ENCODE measurements around the gene PLA2G4F. TPM values are rescaled to one million over a fixed set of nuclear protein-coding genes. Genes with fewer than 3 reads are reported as not detected.

The PLA2G4F gene, protein sequence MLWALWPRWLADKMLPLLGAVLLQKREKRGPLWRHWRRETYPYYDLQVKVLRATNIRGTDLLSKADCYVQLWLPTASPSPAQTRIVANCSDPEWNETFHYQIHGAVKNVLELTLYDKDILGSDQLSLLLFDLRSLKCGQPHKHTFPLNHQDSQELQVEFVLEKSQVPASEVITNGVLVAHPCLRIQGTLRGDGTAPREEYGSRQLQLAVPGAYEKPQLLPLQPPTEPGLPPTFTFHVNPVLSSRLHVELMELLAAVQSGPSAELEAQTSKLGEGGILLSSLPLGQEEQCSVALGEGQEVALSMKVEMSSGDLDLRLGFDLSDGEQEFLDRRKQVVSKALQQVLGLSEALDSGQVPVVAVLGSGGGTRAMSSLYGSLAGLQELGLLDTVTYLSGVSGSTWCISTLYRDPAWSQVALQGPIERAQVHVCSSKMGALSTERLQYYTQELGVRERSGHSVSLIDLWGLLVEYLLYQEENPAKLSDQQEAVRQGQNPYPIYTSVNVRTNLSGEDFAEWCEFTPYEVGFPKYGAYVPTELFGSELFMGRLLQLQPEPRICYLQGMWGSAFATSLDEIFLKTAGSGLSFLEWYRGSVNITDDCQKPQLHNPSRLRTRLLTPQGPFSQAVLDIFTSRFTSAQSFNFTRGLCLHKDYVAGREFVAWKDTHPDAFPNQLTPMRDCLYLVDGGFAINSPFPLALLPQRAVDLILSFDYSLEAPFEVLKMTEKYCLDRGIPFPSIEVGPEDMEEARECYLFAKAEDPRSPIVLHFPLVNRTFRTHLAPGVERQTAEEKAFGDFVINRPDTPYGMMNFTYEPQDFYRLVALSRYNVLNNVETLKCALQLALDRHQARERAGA
- not detected in 2 replicates for total RNA-seq (2014; rRNA removed; shearing (Covaris generic); ENCODE audit: low replicate concordance)

DNA sequence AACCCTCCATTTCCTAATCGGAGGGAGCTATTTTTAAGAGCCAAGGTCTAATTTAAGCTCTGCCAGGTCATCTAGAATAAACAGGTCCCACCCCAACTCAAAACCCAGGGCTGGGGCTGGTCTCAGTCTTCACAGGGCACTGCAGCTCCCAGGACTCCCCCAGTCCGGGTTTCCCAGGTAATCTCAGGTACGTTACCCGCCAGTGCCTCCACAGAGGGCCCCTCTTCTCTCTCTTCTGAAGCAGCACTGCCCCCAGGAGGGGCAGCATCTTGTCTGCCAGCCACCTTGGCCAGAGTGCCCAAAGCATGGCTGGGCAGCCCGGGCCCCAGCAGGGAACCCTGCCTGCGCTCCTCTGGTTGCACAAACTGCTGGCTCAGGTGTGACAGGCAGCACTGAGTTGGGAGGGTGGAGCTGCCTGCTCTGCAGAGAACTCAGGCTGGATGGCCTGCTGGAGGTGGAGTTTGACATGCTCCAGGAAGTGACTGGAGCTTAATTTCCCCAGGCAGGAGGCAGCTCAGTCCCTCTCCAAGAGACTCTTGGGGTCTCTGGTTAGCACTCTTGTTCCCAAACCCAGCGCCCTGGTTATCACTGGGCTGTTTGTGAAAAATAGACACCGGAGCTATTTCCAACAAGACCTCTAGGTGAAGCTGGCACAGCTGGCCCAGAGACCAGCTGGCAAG is at the start of gene PLA2G4F:
TSS of gene PLA2G4F (minus strand) at position 394 of the 680 bp plus-strand sequence. CDS start at position 307, 87 bp downstream.
- Histone ChIP-seq H3K27me3 (no peaks in the 10 kb centered on the region), H3K36me3 (no peaks in the 10 kb centered on the region; the same call in none of the 2 replicates), H3K9me3 (no peaks in the 10 kb centered on the region), H3K4me3 (no peak within 1 kb of the TSS)
- no peak for DNase-seq

DNA sequence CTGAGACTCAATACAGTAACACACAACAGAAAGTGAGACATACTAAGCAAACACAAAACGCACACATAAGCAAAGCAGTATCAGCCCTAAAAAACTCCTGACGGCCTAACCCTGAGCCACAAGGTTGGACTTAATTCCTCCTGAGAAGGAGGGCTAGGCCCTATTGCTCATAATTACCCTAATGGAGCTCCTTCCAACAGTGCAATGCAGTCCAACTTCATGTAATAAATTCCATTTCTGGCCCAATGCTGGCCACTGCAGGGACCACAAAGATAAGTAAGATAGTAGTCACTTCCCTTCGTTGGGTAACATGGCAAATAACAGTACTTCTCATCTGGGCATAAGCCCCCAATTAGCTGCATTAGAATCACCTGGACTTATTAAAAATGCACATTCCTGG is 47.5 kb upstream of the PLA2G4F start:
- no peak for DNase-seq
- Histone ChIP-seq H3K9me3 (no peaks in the 10 kb centered on the region), H3K4me3 (no peak overlapping the region), H3K36me3 (peaks cover 19% of the 10 kb centered on the region), H3K27me3 (no peaks in the 10 kb centered on the region)

DNA sequence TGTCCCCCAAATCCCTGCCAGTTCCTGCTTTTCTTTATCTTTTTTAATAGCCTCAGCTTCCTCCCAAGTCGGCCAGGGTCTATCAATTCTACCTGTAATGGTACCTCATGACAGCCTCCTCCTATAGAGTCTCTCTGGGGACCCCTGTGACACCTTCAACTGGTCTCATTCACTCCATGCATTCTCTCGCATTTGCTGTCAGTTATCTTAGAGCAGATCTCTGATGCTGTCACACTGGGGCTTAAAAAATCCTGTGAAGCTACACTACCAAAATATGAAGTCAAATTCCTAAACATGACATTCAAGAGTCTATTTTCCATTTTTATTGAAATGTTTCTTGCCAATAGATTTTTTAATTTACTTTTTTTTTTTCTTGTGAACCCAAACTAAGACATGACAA is 46.2 kb upstream of the PLA2G4F start:
- H3K9me3 ChIP-seq, result no peaks in the 10 kb centered on the region
- H3K36me3 ChIP-seq, result peaks cover 12% of the 10 kb centered on the region
- H3K27me3 ChIP-seq, result no peaks in the 10 kb centered on the region
- H3K4me3 ChIP-seq, result no peak overlapping the region
- no peak for DNase-seq

DNA sequence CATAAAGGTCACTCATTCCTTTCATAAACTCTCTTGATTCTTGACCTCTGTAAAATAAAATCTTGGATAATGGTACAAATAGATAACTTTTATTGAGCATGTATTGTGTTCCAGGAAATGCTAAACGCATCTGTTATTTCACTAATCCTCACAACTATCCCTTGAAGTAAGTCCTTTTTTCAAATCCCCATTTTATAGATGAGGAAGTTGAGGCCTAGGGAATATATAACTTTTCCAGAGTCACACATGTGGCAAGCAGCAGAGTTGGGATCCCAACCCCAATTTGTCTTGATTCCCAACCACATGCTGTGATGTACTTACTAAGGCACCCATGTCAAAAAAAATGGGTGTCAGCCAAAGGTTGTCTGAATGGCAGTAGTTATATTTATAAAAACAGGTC is 45.4 kb upstream of the PLA2G4F start:
- no peak for DNase-seq
- no peaks in the 10 kb centered on the region for H3K27me3 ChIP-seq
- H3K9me3 ChIP-seq, result no peaks in the 10 kb centered on the region
- no peak overlapping the region for H3K4me3 ChIP-seq
- H3K36me3 ChIP-seq, result peaks cover 16% of the 10 kb centered on the region

DNA sequence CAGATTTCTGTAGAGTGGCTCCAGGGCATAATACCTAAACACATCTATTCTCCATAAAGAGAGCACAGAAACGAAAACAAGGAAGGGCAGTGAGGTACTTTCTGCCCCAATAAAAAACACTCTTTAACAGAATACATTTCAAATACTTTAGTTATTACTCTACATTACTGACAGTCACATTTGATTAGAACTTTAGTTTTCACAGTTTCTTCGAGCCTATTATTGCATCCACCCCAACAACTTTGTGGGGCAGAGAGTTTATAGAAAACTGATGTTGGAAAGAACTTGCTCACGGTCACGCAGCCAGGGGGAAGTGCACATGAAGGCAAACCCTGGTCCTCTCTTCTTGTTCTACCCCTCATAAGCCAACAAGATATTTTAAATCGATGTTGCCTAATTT is 42.7 kb upstream of the PLA2G4F start:
- H3K27me3 ChIP-seq, result no peaks in the 10 kb centered on the region
- H3K9me3 ChIP-seq, result no peaks in the 10 kb centered on the region
- peaks cover 14% of the 10 kb centered on the region for H3K36me3 ChIP-seq
- no peak for DNase-seq
- no peak overlapping the region for H3K4me3 ChIP-seq

DNA sequence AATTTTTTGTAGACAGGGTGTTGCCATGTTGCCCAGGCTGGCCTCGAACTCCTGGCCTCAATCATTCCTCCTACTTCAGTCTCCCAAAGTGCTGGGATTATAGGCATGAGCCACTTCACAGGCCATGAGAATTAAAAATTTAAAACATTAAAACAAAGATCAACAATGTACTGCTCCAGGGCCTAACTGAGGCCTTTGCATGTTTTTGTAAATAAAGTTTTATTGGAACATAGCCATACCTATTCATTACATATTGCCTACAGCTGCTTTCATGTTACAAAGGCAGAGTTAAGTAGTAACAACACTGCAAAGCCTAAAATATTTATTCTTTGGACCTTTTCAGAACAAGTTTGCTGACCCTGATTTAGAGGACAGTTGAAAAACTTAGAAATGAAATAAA is 42.1 kb upstream of the PLA2G4F start:
- DNase-seq, result no peak
- Histone ChIP-seq H3K36me3 (peaks cover 14% of the 10 kb centered on the region), H3K27me3 (no peaks in the 10 kb centered on the region), H3K9me3 (no peaks in the 10 kb centered on the region), H3K4me3 (no peak overlapping the region)

DNA sequence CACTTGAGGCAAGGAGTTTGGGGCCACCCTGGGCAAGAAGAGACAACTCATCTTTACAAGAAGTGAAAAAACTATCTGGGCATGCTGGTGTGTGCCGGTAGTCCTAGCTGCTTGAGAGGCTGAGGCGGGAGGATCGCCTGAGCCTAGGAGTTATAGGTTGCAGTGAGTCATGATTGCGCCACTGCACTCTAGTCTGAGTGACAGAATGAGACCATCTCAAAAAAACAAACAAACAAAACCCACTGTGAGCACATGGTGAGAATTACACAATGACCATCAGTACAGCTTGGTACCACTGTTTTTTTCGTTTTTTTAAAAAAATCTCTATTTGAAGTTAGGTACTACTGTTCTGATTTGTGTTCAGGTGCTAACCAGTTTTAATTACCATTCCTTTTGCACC is 38.1 kb upstream of the PLA2G4F start:
- H3K27me3 ChIP-seq, result no peaks in the 10 kb centered on the region
- no peaks in the 10 kb centered on the region for H3K9me3 ChIP-seq
- peaks cover 20% of the 10 kb centered on the region for H3K36me3 ChIP-seq
- peak; percentile 58 for DNase-seq
- H3K4me3 ChIP-seq, result no peak overlapping the region

DNA sequence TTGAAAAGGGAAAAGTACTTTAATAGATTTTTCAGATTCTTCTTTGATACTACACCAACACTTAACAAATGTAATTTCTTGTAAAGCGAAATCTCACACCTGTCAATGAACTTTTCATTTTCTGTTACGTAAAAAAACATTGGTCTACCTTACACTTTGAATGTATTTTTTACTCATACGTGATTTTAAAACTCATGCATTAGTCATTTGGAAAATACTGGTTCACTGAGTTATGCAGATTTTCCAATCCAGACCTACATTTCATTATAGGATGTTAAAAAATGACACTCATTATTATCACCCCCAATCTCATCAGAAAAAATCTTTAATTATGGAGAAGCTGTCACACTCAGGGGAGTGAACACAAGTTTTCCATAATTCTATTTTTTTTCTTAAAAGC is 36.9 kb upstream of the PLA2G4F start:
- Histone ChIP-seq H3K9me3 (no peaks in the 10 kb centered on the region), H3K4me3 (no peak overlapping the region), H3K27me3 (no peaks in the 10 kb centered on the region), H3K36me3 (peaks cover 18% of the 10 kb centered on the region)
- no peak for DNase-seq

DNA sequence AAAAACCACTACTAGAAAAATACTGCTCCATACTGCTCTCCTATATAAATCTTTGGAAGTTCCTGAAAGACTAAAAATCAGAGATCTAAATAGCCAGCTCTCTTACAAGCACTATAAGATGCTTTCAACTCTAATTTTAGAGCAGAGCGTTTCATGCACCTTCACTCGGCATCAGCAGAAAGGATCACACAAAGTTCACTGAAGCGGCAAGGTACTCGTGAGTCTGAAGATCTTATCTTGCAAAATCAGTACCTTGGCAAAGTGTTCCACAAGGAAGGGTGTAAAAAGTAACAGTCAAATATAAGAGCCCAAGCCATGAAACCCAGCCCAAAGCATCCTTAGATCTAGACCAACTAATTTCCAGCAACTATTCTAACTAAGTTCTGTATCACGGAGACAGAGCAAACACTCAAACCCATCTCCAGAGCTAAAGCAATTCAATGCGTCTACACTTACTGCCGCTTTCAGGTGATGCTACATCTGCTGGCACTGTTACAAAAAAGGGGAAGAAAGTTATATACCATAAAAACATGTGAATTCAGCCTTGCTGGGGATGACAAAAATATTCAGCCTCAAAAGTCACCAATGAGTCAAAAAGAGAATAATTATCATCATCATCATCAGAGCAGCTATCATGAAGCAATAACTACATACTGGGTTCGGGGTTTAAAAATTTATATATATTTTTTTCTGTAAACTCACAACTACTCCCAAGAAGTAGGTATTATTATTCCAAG is 35.3 kb upstream of the PLA2G4F start:
- Histone ChIP-seq H3K27me3 (no peaks in the 10 kb centered on the region), H3K9me3 (no peaks in the 10 kb centered on the region), H3K36me3 (peaks cover 19% of the 10 kb centered on the region), H3K4me3 (no peak overlapping the region)
- DNase-seq, result no peak

DNA sequence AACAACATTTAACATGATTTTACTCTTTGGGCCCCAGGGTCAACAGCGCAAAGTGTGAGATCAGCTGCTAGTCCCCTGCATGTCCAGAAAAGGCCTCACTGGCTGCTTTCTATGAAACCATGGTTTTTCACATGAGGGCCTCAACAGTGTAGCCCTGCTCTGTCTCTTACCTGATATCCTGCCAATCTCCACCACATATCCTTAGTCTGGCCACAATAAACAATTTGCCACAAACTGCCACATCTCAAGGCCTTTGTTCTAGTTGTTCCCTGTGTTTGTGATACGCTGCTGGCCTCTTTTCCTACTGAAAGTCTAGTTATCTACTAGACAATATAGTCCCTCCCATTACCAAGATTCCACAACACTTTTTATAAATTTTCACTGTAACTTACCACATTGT is 33.9 kb upstream of the PLA2G4F start:
- no peak for DNase-seq
- no peaks in the 10 kb centered on the region for H3K9me3 ChIP-seq
- no peak overlapping the region for H3K4me3 ChIP-seq
- no peaks in the 10 kb centered on the region for H3K27me3 ChIP-seq
- H3K36me3 ChIP-seq, result peaks cover 19% of the 10 kb centered on the region

DNA sequence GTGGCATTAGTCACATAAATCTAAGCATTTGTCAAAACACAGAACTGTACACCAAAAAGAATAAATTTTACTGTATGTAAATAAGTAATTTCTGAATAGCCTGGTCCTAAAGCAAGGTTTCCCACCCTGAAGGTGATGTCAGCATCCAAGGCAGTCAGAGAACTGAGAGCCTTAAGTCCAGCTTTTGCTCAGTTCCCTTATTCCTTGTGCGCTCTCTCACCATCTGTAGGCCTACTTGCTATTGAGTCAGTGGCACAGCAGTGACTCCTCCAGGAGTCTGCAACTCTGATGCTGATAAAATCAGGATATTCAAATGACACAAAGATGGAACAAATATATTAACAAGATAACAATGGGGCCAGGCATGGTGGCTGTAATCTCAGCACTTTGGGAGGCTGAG is 29.4 kb upstream of the PLA2G4F start:
- Histone ChIP-seq H3K9me3 (no peaks in the 10 kb centered on the region), H3K27me3 (no peaks in the 10 kb centered on the region), H3K4me3 (no peak overlapping the region), H3K36me3 (peaks cover 35% of the 10 kb centered on the region)
- no peak for DNase-seq

DNA sequence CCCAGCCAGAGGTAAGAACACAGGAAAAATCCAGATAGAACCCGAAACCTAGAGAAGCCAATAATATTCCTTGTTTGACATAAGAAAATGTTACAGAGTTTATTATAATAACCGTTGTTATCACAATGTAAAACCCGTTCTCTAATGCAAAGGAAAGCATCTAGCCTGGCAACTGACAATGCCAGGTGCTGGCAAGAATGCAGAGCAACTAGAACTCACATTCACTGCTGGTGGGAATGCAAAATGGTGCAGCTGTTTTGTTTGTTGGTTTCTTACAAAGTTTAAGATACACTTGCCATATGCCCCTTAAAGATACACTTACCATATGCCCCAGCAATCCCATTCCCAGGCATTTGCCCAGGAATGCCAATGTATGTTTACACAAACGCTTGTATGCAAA is 28.3 kb upstream of the PLA2G4F start:
- Histone ChIP-seq H3K36me3 (peaks cover 40% of the 10 kb centered on the region), H3K27me3 (no peaks in the 10 kb centered on the region), H3K9me3 (no peaks in the 10 kb centered on the region), H3K4me3 (no peak overlapping the region)
- DNase-seq, result no peak

DNA sequence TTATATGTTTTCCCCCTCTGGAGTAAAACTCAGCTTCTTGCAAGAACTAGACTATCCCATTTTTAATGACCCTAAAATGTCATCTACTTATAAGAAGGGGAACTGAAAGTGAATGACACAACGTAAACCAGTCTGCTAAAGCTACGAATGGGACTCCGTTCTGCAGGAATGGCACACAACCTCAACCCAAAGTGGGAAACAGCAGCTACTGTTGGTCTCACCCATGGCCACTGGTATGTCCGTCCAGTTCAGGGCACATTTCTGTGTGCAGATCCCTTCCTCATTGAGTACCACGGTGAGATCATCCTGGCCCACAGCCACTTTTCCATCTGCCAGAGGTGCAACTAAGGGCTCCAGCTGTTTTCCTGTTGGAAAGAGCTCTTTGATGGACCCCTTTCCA is 27.9 kb upstream of the PLA2G4F start:
- peak; percentile 38 for DNase-seq
- H3K36me3 ChIP-seq, result peaks cover 41% of the 10 kb centered on the region
- no peaks in the 10 kb centered on the region for H3K9me3 ChIP-seq
- no peaks in the 10 kb centered on the region for H3K27me3 ChIP-seq
- H3K4me3 ChIP-seq, result no peak overlapping the region

DNA sequence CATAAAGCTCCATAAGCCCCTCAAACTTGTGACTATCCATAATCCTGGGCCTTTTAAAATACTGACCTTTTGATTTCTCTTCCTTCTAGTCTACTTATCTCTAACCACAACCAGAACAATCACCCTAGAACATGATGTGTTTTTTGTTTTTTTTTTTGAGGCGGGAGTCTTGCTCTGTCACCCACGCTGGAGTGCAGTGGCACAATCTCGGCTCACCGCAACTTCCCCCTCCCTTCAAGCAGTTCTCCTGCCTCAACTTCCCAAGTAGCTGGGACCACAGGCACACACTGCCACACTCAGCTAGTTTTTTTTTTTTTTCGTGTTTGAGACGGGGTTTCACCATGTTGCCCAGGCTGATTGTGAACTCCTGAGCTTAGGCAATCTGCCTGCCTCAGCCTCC is 26.5 kb upstream of the PLA2G4F start:
- H3K27me3 ChIP-seq, result no peaks in the 10 kb centered on the region
- no peaks in the 10 kb centered on the region for H3K9me3 ChIP-seq
- no peak for DNase-seq
- peaks cover 41% of the 10 kb centered on the region for H3K36me3 ChIP-seq
- H3K4me3 ChIP-seq, result no peak overlapping the region

DNA sequence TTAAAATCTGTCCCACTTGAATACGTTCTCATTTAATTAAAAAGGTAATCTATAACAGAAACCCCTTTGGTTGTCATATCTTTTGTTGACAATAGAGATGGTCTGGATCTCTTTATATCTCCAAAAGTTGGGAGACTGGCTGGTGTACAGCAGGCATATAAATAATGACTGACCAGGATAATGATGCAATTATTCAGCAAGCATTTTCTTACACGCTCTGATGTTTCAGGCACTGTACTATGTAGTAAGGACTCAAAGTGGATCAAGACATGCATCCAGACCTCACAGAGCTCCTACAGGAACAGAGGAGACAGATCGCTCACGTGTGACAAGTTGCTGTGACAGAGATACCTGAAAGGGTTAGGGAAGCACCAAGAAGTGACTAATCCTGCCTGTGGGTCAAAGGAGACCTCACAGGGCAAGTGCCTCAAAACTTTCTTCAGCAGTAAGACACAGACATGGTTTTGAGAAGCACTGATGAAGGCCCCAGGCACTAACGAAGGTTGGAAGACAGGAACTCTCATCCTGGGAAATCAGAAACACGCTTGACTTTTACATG is 26.0 kb upstream of the PLA2G4F start:
- Histone ChIP-seq H3K9me3 (no peaks in the 10 kb centered on the region), H3K4me3 (no peak overlapping the region), H3K27me3 (no peaks in the 10 kb centered on the region), H3K36me3 (peaks cover 39% of the 10 kb centered on the region)
- DNase-seq, result no peak

DNA sequence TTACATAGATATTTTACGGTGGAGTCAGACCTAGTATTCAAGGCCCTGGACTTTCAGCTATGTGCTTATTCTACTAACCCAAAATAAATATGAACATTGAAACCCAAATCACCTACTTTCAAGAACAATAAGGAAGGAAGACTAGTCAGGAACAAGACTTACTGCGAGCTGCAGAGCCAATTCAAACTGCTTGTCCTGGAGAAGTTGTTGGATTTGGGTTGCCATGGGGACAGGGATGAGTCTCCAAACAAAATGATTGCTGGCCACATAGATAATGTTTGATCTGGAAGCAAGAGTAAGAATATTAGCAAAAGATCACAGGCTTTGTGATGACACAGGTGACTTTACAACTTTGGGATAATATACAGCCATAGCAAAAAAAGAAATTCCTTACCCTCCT is 21.6 kb upstream of the PLA2G4F start:
- H3K36me3 ChIP-seq, result peaks cover 42% of the 10 kb centered on the region

More for the DNA sequence above, 21.6 kb upstream of the PLA2G4F start:
- no peak for DNase-seq
- Histone ChIP-seq H3K9me3 (no peaks in the 10 kb centered on the region), H3K4me3 (no peak overlapping the region), H3K27me3 (no peaks in the 10 kb centered on the region)
